Tibial artery (tissue), 4 donors: ENCODE data around the gene BCAN.
"Not testable (repeated sequence)": the region's sequence is repeated elsewhere in the genome, so short reads cannot be mapped to it uniquely, and the experiment has no call there.

ENCODE experiments used
- DNase-seq, 2 donors: peaks; one replicate each; pipeline ENCODE4 v3.0.0-alpha.2; 2019
- H3K27ac ChIP-seq, 2 donors: fragments of 200-600 bp; sonication (generic) in 1 of 2; 1 replicate in 1 of 2; 2 replicates in 1 of 2; pipeline ENCODE4 v1.5.1; 2018 to 2019; ENCODE audit warnings: mild to moderate bottlenecking in 1 of 2
- H3K27me3 ChIP-seq, 2 donors: fragments of 200-600 bp; sonication (generic) in 1 of 2; one replicate each; pipeline versions ENCODE4 v1.5.1 to v1.6.0; 2016 to 2019
- H3K36me3 ChIP-seq, 3 donors: fragments of 200-600 bp; sonication (generic) in 2 of 3; one replicate each; pipeline ENCODE4 v1.5.1; 2016 to 2019; ENCODE audit warnings: mild to moderate bottlenecking in 2 of 3
- H3K4me1 ChIP-seq, 4 donors: fragments of 200-600 bp; sonication (generic) in 2 of 4; 1 replicate in 3 of 4; 2 replicates in 1 of 4; pipeline ENCODE4 v1.5.1; 2016 to 2019
- H3K4me3 ChIP-seq, 2 donors: fragments of 200-600 bp; sonication (generic) in 1 of 2; 1 replicate in 1 of 2; 2 replicates in 1 of 2; pipeline ENCODE4 v1.5.1; 2018 to 2019; ENCODE audit warnings: mild to moderate bottlenecking in 2 of 2
- H3K9me3 ChIP-seq, 3 donors: fragments of 200-600 bp; sonication (generic) in 1 of 3; one replicate each; pipeline ENCODE4 v1.5.1; 2016 to 2019
- CTCF ChIP-seq, 2 experiments: fragments of 200-600 bp in 1 of 2; fragments of 450-650 bp in 1 of 2; IDR thresholded peaks; one replicate each; pipeline ENCODE4 v1.5.1; 2017 to 2019; ENCODE audit warnings: antibody characterized with exemption in 2 of 2, mild to moderate bottlenecking in 1 of 2, moderate library complexity in 1 of 2
- intact Hi-C: fragments of 100-400 bp; cut with DNase I; formaldehyde crosslinking; loops from one replicate; pipeline ENCODE4 v1.15.0; 2023; ENCODE audit warnings: low total_unique reads

Gene BCAN

GRCh38 chr1:156599811-156600210 is 42.1 kb upstream of the BCAN start:
- Histone ChIP-seq H3K4me1 (peaks cover 0 to 15% (median 15%) of the 10 kb centered on the region in 4 donors), H3K27me3 (no peaks in the 10 kb centered on the region), H3K4me3 (no peak overlapping the region), H3K9me3 (no peaks in the 10 kb centered on the region), H3K36me3 (peaks cover 11 to 43% (median 34%) of the 10 kb centered on the region in 3 donors), H3K27ac (no peak overlapping the region)
- DNase-seq: no peak
- intact Hi-C loops: no loop called here
- TF ChIP-seq CTCF (IDR thresholded peaks at IDR 0.05): no peak

- intact Hi-C loops: no loop called here
- no peak for TF ChIP-seq CTCF (IDR thresholded peaks at IDR 0.05)
- Histone ChIP-seq H3K4me1 (peaks cover 0 to 15% (median 15%) of the 10 kb centered on the region in 4 donors), H3K36me3 (peaks cover 11 to 34% (median 28%) of the 10 kb centered on the region in 3 donors), H3K4me3 (peak overlapping the region; percentile 60 to 69), H3K27me3 (no peaks in the 10 kb centered on the region), H3K27ac (peak overlapping the region; percentile 68 to 85), H3K9me3 (no peaks in the 10 kb centered on the region)
- DNase-seq: no peak
Observed at GRCh38 chr1:156600733-156601121, 41.2 kb upstream of the BCAN start.

- Histone ChIP-seq H3K4me1 (peaks cover 0 to 15% (median 15%) of the 10 kb centered on the region in 4 donors), H3K4me3 (peak within 1 kb of the TSS; percentile 60 to 69), H3K36me3 (peaks cover 7 to 29% (median 24%) of the 10 kb centered on the region in 3 donors), H3K27me3 (no peaks in the 10 kb centered on the region), H3K27ac (peak within 1 kb of the TSS; percentile 68 to 85), H3K9me3 (no peaks in the 10 kb centered on the region)
- intact Hi-C loops: no loop called here
- no peak for TF ChIP-seq CTCF (IDR thresholded peaks at IDR 0.05)
- DNase-seq: peak; percentile 87 to 93
Observed at GRCh38 chr1:156601122-156601830, 40.6 kb upstream of the BCAN start, which contains the start of gene GPATCH4. Gene GPATCH4 (minus strand): TSS chr1:156601479.

GRCh38 chr1:156601892-156602291 is 40.0 kb upstream of the BCAN start:
- intact Hi-C loops: no loop called here
- no peaks in the 10 kb centered on the region for H3K9me3 ChIP-seq
- peaks cover 0 to 15% (median 15%) of the 10 kb centered on the region in 4 donors for H3K4me1 ChIP-seq
- H3K27ac ChIP-seq: peak overlapping the region; percentile 68 to 85
- H3K36me3 ChIP-seq: peaks cover 3 to 23% (median 18%) of the 10 kb centered on the region in 3 donors
- no peak for TF ChIP-seq CTCF (IDR thresholded peaks at IDR 0.05)
- peak overlapping the region; percentile 60 to 69 for H3K4me3 ChIP-seq
- no peaks in the 10 kb centered on the region for H3K27me3 ChIP-seq
- DNase-seq: no peak

- intact Hi-C loops: no loop called here
- no peak for DNase-seq
- Histone ChIP-seq H3K4me1 (peaks cover 0 to 15% (median 15%) of the 10 kb centered on the region in 4 donors), H3K27ac (no peak overlapping the region), H3K36me3 (peaks cover 0 to 16% (median 11%) of the 10 kb centered on the region in 3 donors), H3K9me3 (no peaks in the 10 kb centered on the region), H3K27me3 (no peaks in the 10 kb centered on the region), H3K4me3 (no peak overlapping the region)
- no peak for TF ChIP-seq CTCF (IDR thresholded peaks at IDR 0.05)
Observed at GRCh38 chr1:156602557-156602993, 39.3 kb upstream of the BCAN start.

- intact Hi-C loops: loop anchor here (5.0 kb wide), 2 partner anchors 155 to 220 kb away; no protein-coding TSS in a partner anchor
- H3K27ac ChIP-seq, H3K9me3 ChIP-seq, H3K4me1 ChIP-seq, H3K36me3 ChIP-seq, H3K4me3 ChIP-seq, DNase-seq, H3K27me3 ChIP-seq: not testable (repeated sequence)
Observed at GRCh38 chr1:156607344-156607743, 34.6 kb upstream of the BCAN start.
